ENCODE results near the gene PGD.

- TF ChIP-seq CTCF (IDR thresholded peaks at IDR 0.05; ENCODE audit: poor library complexity, severe bottlenecking) (no peak), EZH2 (IDR thresholded peaks at IDR 0.05; ENCODE audit: borderline replicate concordance, insufficient read depth, low read length, poor library complexity, severe bottlenecking) (no peak), TAF1 (IDR thresholded peaks at IDR 0.05; ENCODE audit: low read depth) (no peak), RAD21 (conservative IDR thresholded peaks at IDR 0.05) (no peak), MXI1 (conservative IDR thresholded peaks at IDR 0.05; ENCODE audit: poor library complexity, severe bottlenecking) (no peak)
These were observed 45.4 kb downstream of the PGD start for GRCh38 chr1:10444248-10444647.

All from neural cell (in vitro differentiated cells).